Measurements from ENCODE around the gene CREB5.

The CREB5 gene

GRCh38 chr7:28725911-28726310, 313.6 kb downstream of the CREB5 start:
- H3K27ac ChIP-seq = no peak overlapping the region
- H2AFZ ChIP-seq = no peak overlapping the region
- no peaks in the 10 kb centered on the region for H3K79me2 ChIP-seq
- no peaks in the 10 kb centered on the region for H3K9me3 ChIP-seq (ENCODE audit: control insufficient read depth, low read length)
- no peak overlapping the region for H3K4me2 ChIP-seq (ENCODE audit: low read length)
- H3K4me1 ChIP-seq = no peaks in the 10 kb centered on the region
- no peak for TF ChIP-seq CTCF (IDR thresholded peaks at IDR 0.05)
- H3K9ac ChIP-seq = no peak overlapping the region
- no peaks in the 10 kb centered on the region for H3K27me3 ChIP-seq (ENCODE audit: control insufficient read depth, insufficient read depth, low read length)
- H3K36me3 ChIP-seq (ENCODE audit: control insufficient read depth, insufficient read depth, low read length) = no peaks in the 10 kb centered on the region
- no peak overlapping the region for H3K4me3 ChIP-seq (ENCODE audit: low read depth, low read length)

GRCh38 chr7:28726555-28726954, 314.2 kb downstream of the CREB5 start:
- H3K4me1 ChIP-seq = no peaks in the 10 kb centered on the region
- H3K27me3 ChIP-seq (ENCODE audit: control insufficient read depth, insufficient read depth, low read length) = no peaks in the 10 kb centered on the region
- H3K9ac ChIP-seq = no peak overlapping the region
- no peak overlapping the region for H3K27ac ChIP-seq
- H3K4me3 ChIP-seq (ENCODE audit: low read depth, low read length) = no peak overlapping the region
- H3K9me3 ChIP-seq (ENCODE audit: control insufficient read depth, low read length) = no peaks in the 10 kb centered on the region
- TF ChIP-seq CTCF (IDR thresholded peaks at IDR 0.05) = no peak
- H3K79me2 ChIP-seq = no peaks in the 10 kb centered on the region
- no peak overlapping the region for H2AFZ ChIP-seq
- H3K36me3 ChIP-seq (ENCODE audit: control insufficient read depth, insufficient read depth, low read length) = no peaks in the 10 kb centered on the region
- H3K4me2 ChIP-seq (ENCODE audit: low read length) = no peak overlapping the region

- Histone ChIP-seq H3K4me1 (no peaks in the 10 kb centered on the region), H3K36me3 (ENCODE audit: control insufficient read depth, insufficient read depth, low read length) (no peaks in the 10 kb centered on the region), H3K27ac (no peak overlapping the region)
Observed at GRCh38 chr7:28729281-28729680, 317.0 kb downstream of the CREB5 start.

GRCh38 chr7:28729727-28730126, 317.4 kb downstream of the CREB5 start:
- TF ChIP-seq CTCF (IDR thresholded peaks at IDR 0.05) = no peak
- H3K27ac ChIP-seq = no peak overlapping the region
- H3K4me3 ChIP-seq (ENCODE audit: low read depth, low read length) = no peak overlapping the region
- H3K27me3 ChIP-seq (ENCODE audit: control insufficient read depth, insufficient read depth, low read length) = no peaks in the 10 kb centered on the region
- no peak overlapping the region for H2AFZ ChIP-seq
- no peaks in the 10 kb centered on the region for H3K9me3 ChIP-seq (ENCODE audit: control insufficient read depth, low read length)
- H3K79me2 ChIP-seq = no peaks in the 10 kb centered on the region
- no peaks in the 10 kb centered on the region for H3K36me3 ChIP-seq (ENCODE audit: control insufficient read depth, insufficient read depth, low read length)
- H3K4me2 ChIP-seq (ENCODE audit: low read length) = no peak overlapping the region
- no peaks in the 10 kb centered on the region for H3K4me1 ChIP-seq
- no peak overlapping the region for H3K9ac ChIP-seq

More at GRCh38 chr7:28729281-28729680, 317.0 kb downstream of the CREB5 start:
- TF ChIP-seq CTCF (IDR thresholded peaks at IDR 0.05) = no peak
- no peak overlapping the region for H2AFZ ChIP-seq
- H3K4me3 ChIP-seq (ENCODE audit: low read depth, low read length) = no peak overlapping the region
- H3K9ac ChIP-seq = no peak overlapping the region
- H3K9me3 ChIP-seq (ENCODE audit: control insufficient read depth, low read length) = no peaks in the 10 kb centered on the region
- no peak overlapping the region for H3K4me2 ChIP-seq (ENCODE audit: low read length)
- no peaks in the 10 kb centered on the region for H3K79me2 ChIP-seq
- no peaks in the 10 kb centered on the region for H3K27me3 ChIP-seq (ENCODE audit: control insufficient read depth, insufficient read depth, low read length)

- H3K9me3 ChIP-seq (ENCODE audit: control insufficient read depth, low read length) = no peaks in the 10 kb centered on the region
- H3K36me3 ChIP-seq (ENCODE audit: control insufficient read depth, insufficient read depth, low read length) = no peaks in the 10 kb centered on the region
- no peaks in the 10 kb centered on the region for H3K79me2 ChIP-seq
- no peak overlapping the region for H3K4me2 ChIP-seq (ENCODE audit: low read length)
- no peak overlapping the region for H2AFZ ChIP-seq
- no peak overlapping the region for H3K9ac ChIP-seq
- no peaks in the 10 kb centered on the region for H3K27me3 ChIP-seq (ENCODE audit: control insufficient read depth, insufficient read depth, low read length)
- no peak for TF ChIP-seq CTCF (IDR thresholded peaks at IDR 0.05)
- H3K4me3 ChIP-seq (ENCODE audit: low read depth, low read length) = no peak overlapping the region
- no peak overlapping the region for H3K27ac ChIP-seq
- H3K4me1 ChIP-seq = no peaks in the 10 kb centered on the region
Observed at GRCh38 chr7:28731092-28731658, 318.9 kb downstream of the CREB5 start.
